OCI-LY3 (cell line): ENCODE measurements around the gene NEK10.

Experiments
- EZH2phosphoT487 ChIP-seq: fragments of 200-600 bp; shearing (Covaris generic); IDR thresholded peaks from 2 replicates; pipeline ENCODE4 v1.6.1; 2018; ENCODE audit warnings: antibody characterized with exemption, mixed run types, low read depth
- TF ChIP-seq, protein P1 (sequence below): fragments of 200-600, 300-600 bp; sonication (generic); IDR thresholded peaks from 2 replicates; pipeline ENCODE4 v1.5.1; 2014; ENCODE audit warnings: antibody characterized with exemption, low read length, low read depth

DNA sequence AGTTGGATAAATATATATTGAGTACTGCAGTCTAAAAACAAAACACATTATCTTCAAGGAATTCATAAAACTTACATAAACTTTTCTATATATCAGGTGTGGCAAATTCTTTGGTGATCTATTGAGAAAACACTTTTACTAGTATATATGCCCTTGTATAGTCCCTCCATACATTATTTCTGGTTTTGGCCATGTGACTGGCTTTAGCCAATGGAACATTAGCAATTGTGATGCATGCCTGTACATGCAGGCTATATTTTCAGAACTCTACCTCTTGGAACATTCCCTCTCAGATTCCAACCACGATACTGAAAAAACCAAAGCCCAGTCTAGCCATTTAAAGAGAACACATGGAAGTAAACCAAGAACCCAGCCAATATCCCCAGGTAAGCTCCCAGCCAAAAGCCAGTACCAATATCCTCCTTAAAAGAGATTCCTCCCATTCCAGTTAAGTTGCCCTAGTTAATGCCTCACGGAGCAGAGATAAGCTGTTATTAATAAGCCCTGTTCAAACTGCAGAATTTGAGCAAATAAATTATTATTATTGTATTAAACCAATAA, 152.8 kb downstream of the NEK10 start:
- TF ChIP-seq, protein P1, sequence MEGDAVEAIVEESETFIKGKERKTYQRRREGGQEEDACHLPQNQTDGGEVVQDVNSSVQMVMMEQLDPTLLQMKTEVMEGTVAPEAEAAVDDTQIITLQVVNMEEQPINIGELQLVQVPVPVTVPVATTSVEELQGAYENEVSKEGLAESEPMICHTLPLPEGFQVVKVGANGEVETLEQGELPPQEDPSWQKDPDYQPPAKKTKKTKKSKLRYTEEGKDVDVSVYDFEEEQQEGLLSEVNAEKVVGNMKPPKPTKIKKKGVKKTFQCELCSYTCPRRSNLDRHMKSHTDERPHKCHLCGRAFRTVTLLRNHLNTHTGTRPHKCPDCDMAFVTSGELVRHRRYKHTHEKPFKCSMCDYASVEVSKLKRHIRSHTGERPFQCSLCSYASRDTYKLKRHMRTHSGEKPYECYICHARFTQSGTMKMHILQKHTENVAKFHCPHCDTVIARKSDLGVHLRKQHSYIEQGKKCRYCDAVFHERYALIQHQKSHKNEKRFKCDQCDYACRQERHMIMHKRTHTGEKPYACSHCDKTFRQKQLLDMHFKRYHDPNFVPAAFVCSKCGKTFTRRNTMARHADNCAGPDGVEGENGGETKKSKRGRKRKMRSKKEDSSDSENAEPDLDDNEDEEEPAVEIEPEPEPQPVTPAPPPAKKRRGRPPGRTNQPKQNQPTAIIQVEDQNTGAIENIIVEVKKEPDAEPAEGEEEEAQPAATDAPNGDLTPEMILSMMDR = no peak
- TF ChIP-seq EZH2phosphoT487 = no peak
